Neutrophil (primary cell): ENCODE data around the gene MGMT.

Experiments used
- H3K27ac ChIP-seq: fragments of 200-600 bp; sonication (generic); 2 replicates; pipeline ENCODE4 v1.5.1; 2016; ENCODE audit warnings: mild to moderate bottlenecking, moderate library complexity
- H3K27me3 ChIP-seq: fragments of 200-600 bp; sonication (generic); 2 replicates; pipeline ENCODE4 v1.6.0; 2016; ENCODE audit warnings: mild to moderate bottlenecking
- H3K36me3 ChIP-seq: fragments of 200-600 bp; sonication (generic); 2 replicates; pipeline ENCODE4 v1.5.1; 2017
- H3K4me1 ChIP-seq, 2 experiments: fragments of 200-600 bp in 1 of 2; sonication (generic) in 1 of 2; 1 replicate in 1 of 2; 2 replicates in 1 of 2; pipeline versions ENCODE4 v1.5.1 to v1.6.1; 2013 to 2016; ENCODE audit warnings: low read depth in 1 of 2, low read length in 1 of 2, mild to moderate bottlenecking in 1 of 2, moderate library complexity in 1 of 2; ENCODE audit not compliant: control insufficient read depth in 1 of 2, insufficient read depth in 1 of 2
- H3K4me3 ChIP-seq, 2 experiments: fragments of 200-600 bp in 1 of 2; sonication (generic) in 1 of 2; 1 replicate in 1 of 2; 2 replicates in 1 of 2; pipeline ENCODE4 v1.5.1; 2013 to 2016; ENCODE audit warnings: low read depth in 1 of 2, low read length in 1 of 2, mild to moderate bottlenecking in 1 of 2, moderate library complexity in 1 of 2
- H3K9me3 ChIP-seq: fragments of 200-600 bp; sonication (generic); 2 replicates; pipeline ENCODE4 v1.5.1; 2016
- CTCF ChIP-seq: fragments of 200-600 bp; sonication (generic); IDR thresholded peaks from 2 replicates; pipeline ENCODE4 v1.5.1; 2016; ENCODE audit warnings: antibody characterized with exemption

Gene MGMT

DNA sequence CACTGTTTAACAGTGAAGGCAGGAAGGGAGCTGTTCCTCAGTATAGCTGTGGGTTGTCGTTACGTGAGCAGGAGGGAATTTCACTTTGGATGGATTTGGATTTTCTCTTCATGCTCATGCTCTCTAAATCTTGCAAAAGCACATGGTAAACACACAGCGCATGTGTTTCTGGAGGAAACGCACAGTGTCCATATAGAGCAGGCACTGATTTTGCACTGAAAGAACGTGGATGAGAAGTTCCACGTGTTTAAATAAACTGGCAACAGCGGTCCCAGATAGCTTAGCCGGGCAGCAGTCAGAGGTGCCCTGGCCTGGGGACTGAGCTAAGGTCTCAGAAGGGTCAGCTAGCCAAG lies 188.6 kb downstream of the MGMT start:
- no peaks in the 10 kb centered on the region for H3K9me3 ChIP-seq
- no peaks in the 10 kb centered on the region for H3K36me3 ChIP-seq
- H3K4me3 ChIP-seq = no peak overlapping the region
- no peaks in the 10 kb centered on the region for H3K27me3 ChIP-seq
- no peak overlapping the region for H3K27ac ChIP-seq
- no peak for TF ChIP-seq CTCF
- H3K4me1 ChIP-seq = no peaks in the 10 kb centered on the region

GRCh38 chr10:129656642-129657041 lies 189.6 kb downstream of the MGMT start:
- Histone ChIP-seq H3K36me3 (no peaks in the 10 kb centered on the region), H3K9me3 (no peaks in the 10 kb centered on the region), H3K27ac (no peak overlapping the region), H3K4me1 (no peaks in the 10 kb centered on the region), H3K27me3 (no peaks in the 10 kb centered on the region), H3K4me3 (no peak overlapping the region)
- no peak for TF ChIP-seq CTCF

GRCh38 chr10:129657297-129658017 lies 190.4 kb downstream of the MGMT start:
- no peaks in the 10 kb centered on the region for H3K4me1 ChIP-seq
- no peak overlapping the region for H3K27ac ChIP-seq
- no peak for TF ChIP-seq CTCF
- no peaks in the 10 kb centered on the region for H3K36me3 ChIP-seq
- no peaks in the 10 kb centered on the region for H3K27me3 ChIP-seq
- no peaks in the 10 kb centered on the region for H3K9me3 ChIP-seq
- no peak overlapping the region for H3K4me3 ChIP-seq

GRCh38 chr10:129658376-129659072 lies 191.5 kb downstream of the MGMT start:
- Histone ChIP-seq H3K4me3 (no peak overlapping the region), H3K27ac (no peak overlapping the region), H3K9me3 (no peaks in the 10 kb centered on the region), H3K27me3 (no peaks in the 10 kb centered on the region), H3K4me1 (no peaks in the 10 kb centered on the region), H3K36me3 (no peaks in the 10 kb centered on the region)
- no peak for TF ChIP-seq CTCF

DNA sequence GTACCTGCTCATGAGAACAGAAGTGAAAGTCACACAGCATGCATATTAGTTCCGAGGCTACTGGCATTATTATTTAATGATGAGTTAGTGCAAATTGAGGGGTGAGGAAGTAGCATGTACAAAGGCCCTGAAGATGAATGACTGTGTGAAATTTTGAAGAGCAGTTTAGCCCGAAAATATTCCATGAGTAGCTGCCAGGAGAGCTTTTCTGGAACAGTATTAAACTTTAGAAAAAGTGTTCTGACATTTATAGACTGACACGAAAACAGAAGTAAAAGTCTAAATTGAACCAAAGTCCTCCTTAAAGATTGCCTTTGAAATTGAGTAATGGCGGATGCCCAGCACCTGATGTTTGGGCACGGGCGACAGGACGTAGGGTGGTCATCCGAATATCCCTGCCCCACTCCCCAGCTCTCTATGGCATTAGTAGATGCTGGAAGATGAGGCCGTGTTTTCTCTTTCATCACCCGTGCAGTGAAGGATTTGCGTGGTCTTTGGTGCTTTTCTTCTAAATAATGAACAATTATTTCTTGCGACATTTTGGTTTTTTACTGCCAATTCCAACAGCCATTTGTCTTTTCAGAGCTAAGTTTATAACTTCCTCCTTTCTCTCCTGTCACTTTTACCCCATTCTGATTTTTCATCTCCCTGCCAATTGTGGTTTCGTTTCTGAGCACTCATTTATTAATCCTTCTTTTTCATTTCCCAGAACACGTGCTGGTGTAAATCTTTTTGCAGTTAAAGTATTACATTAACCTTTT lies 192.6 kb downstream of the MGMT start:
- no peak for TF ChIP-seq CTCF
- Histone ChIP-seq H3K27me3 (no peaks in the 10 kb centered on the region), H3K4me3 (no peak overlapping the region), H3K4me1 (no peaks in the 10 kb centered on the region), H3K36me3 (no peaks in the 10 kb centered on the region), H3K9me3 (no peaks in the 10 kb centered on the region), H3K27ac (no peak overlapping the region)
